Measurements from ENCODE around the gene PITPNC1.
"Not testable (repeated sequence)": the region's sequence is repeated elsewhere in the genome, so short reads cannot be mapped to it uniquely, and the experiment has no call there.

PITPNC1 gene

GRCh38 chr17:67393809-67394397 is 16.8 kb downstream of the PITPNC1 start:
- DNase-seq (ENCODE audit: extremely low read depth in 1 of 2, low read depth in 1 of 2) = no peak

- DNase-seq (ENCODE audit: extremely low read depth in 1 of 2, low read depth in 1 of 2) = no peak
Measured at GRCh38 chr17:67399676-67400075, 22.6 kb downstream of the PITPNC1 start.

DNA sequence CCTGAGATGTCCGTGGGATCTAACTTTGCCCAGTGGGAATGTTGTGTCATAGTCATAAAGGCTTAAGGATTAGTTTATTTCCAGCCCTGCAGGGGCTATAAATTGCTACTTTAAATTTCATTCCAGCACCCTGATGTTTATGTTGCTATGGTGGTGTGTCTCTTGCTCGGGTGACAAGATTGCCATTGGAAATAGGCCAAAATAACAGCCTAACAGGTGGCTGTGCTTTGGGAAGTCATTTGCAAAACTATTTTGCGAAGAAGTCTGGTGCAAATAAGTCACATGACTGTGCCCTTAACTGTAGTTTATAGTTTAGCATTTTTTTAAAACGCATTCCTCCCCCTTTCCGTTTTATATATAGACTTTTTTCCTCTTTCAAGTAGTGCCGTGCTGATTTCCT is 23.1 kb downstream of the PITPNC1 start:
- no peak for DNase-seq (ENCODE audit: extremely low read depth in 1 of 2, low read depth in 1 of 2)

DNA sequence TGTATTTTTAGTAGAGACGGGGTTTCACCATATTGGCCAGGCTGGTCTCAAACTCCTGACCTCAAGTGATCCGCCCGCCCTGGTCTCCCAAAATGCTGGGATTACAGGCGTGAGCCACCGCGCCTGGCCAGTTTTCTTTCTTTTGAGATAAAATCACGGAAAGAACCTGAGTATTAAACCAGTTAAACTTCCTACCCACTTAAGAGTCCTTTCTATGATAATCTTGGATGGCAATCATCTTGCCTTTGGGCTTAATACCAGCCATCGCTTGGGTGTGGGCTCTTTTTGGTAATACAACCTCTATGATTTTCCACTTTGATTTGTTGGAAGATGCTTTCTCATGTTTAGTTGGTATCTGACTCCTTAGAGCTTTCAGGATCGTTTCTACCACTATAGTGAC is 24.0 kb downstream of the PITPNC1 start:
- no peak for DNase-seq (ENCODE audit: extremely low read depth in 1 of 2, low read depth in 1 of 2)

- DNase-seq (ENCODE audit: extremely low read depth in 1 of 2, low read depth in 1 of 2) = no peak
Measured at GRCh38 chr17:67401598-67402504, 24.8 kb downstream of the PITPNC1 start.

- DNase-seq (ENCODE audit: extremely low read depth in 1 of 2, low read depth in 1 of 2) = no peak
Measured at GRCh38 chr17:67403065-67403464, 26.0 kb downstream of the PITPNC1 start.

- no peak for DNase-seq (ENCODE audit: extremely low read depth in 1 of 2, low read depth in 1 of 2)
Measured at GRCh38 chr17:67403483-67403882, 26.4 kb downstream of the PITPNC1 start.

- DNase-seq (ENCODE audit: extremely low read depth in 1 of 2, low read depth in 1 of 2) = not testable (repeated sequence)
Measured at GRCh38 chr17:67408455-67408830, 31.4 kb downstream of the PITPNC1 start.

GRCh38 chr17:67411397-67411796 is 34.3 kb downstream of the PITPNC1 start:
- DNase-seq (ENCODE audit: extremely low read depth in 1 of 2, low read depth in 1 of 2) = no peak

DNA sequence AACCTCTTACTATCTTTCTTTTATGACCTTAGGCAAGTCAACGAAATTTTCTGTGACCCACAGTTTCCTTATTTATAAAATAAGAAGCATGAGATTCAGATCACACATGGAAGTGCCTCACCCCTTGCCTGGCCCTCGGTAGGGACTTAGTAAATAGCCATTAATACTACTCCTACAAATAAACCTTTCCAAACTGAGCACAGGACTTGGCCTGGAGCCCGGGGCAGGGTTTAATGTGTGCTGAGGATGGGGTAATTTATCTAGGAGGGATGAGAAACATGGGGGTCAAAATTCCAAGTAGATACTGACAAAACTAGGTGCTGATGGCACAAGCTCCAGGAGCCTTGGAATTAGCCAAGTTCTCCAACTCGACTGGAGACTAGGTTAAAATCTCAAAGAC is 35.0 kb downstream of the PITPNC1 start:
- no peak for DNase-seq (ENCODE audit: extremely low read depth in 1 of 2, low read depth in 1 of 2)

DNA sequence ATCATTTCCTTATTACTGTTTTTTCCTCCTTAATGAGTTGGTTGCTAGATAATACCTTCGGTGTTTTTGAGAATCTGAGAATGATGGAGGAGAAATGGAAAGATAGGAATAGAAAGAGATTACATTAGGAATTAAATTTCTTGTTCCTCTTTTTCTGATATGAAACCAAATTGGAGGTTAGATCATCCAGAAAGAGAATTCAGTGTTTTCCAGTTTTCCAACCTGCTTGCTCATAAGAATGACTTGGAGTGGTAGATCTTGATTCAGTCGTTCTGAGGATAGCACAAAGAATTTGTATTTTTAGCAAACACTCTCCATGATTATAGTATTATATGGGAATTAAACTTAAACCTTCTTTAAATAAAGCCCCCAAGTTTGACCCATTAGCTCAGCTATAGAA is 35.9 kb downstream of the PITPNC1 start:
- DNase-seq (ENCODE audit: extremely low read depth in 1 of 2, low read depth in 1 of 2) = no peak

DNA sequence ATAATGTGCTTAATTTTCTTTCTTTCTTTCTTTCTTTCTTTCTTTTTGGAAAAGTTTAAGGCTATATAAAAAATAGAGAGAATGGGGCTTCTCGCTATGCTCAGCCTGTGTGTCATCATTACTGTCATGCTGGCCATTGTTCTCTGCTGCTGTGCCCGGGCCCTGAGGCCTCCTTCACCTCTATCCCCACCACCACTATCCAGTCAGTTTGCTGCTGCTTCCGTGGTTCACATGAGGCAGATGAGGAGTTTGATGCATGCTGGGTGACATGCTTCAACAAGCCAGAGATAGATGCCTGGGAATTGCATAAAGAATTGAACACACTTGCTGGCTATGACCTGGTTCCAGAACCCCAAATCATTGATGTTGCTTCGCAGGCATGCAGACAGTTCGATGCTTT is 36.3 kb downstream of the PITPNC1 start:
- DNase-seq (ENCODE audit: extremely low read depth in 1 of 2, low read depth in 1 of 2) = no peak

DNA sequence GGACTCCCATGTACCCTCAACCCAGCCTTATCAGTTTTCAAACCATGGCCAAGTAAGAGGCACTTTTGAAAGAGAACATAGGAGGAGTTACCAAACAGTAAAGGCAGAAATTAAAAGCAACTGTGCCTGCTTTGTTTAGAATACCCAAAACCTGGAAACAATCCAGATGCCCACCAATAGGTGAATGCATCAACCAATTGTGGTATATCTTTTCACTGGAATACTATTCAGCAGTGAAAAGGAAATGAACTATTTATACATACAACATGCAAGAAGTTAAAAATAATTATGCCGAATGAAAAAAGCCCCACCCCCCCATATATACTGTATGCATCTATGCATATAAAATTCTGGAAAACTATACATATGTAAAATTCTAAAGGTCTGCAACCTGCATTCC is 37.0 kb downstream of the PITPNC1 start:
- DNase-seq (ENCODE audit: extremely low read depth in 1 of 2, low read depth in 1 of 2) = no peak

- DNase-seq (ENCODE audit: extremely low read depth in 1 of 2, low read depth in 1 of 2) = no peak
Measured at GRCh38 chr17:67414559-67414958, 37.5 kb downstream of the PITPNC1 start.

DNA sequence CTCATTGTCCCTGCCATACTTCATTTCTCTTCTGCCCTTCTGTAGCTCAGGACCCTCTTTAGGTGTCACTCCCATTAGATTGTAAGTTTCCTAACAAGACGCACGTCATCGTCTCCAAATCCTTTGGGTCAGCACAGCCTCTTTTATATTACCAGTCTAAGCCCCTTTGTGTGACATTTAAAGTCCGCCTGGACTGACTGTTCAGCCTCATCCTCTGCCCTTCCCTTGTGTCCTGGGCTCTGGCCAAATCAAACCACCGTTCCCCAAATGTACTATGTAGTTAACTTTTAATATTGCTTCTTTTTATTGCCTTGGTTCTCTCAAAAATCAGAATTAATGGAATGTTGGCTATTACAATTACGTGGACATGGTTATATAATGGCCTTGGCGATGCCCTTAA is 38.2 kb downstream of the PITPNC1 start:
- no peak for DNase-seq (ENCODE audit: extremely low read depth in 1 of 2, low read depth in 1 of 2)

DNA sequence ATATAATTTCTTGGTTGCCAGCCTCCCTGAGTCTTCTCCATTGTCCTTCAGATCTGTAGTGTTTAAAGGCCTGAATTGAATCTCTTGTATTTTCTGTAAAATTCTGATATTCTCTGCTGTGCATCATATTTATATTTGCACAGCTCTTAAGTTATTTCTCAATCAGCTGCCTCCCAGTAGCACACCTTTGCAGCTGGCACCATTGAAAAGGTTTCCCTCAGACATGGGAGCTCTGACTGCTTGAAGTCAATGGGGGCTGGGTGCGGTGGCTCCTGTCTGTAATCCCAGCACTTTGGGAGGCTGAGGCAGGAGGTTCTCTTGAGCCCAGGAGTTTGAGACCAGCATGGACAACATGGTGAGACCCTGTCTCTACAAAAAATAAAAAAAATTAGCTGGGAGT is 40.4 kb downstream of the PITPNC1 start:
- no peak for DNase-seq (ENCODE audit: extremely low read depth in 1 of 2, low read depth in 1 of 2)

GRCh38 chr17:67420994-67421393 is 43.9 kb downstream of the PITPNC1 start:
- DNase-seq (ENCODE audit: extremely low read depth in 1 of 2, low read depth in 1 of 2) = no peak

GRCh38 chr17:67421869-67422273 is 44.8 kb downstream of the PITPNC1 start:
- no peak for DNase-seq (ENCODE audit: extremely low read depth in 1 of 2, low read depth in 1 of 2)

DNA sequence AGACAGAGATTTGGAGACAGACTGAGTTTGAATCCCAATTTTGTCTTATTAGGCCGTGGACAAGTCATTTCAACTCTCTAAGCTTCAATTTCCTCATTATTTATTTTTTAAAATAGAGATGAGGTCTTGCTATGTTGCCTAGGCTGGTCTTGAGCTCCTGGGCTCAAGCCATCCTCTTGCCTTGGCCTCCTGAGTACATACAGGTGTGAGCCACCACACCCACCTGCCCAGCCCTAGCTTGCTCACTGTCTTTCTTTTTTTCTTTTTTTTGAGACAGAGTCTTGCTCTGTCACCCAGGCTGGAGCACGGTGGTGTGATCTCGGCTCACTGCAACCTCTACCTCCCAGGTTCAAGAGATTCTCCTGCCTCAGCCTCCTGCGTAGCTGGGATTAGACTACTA is 45.2 kb downstream of the PITPNC1 start:
- not testable (repeated sequence) for DNase-seq (ENCODE audit: extremely low read depth in 1 of 2, low read depth in 1 of 2)

DNA sequence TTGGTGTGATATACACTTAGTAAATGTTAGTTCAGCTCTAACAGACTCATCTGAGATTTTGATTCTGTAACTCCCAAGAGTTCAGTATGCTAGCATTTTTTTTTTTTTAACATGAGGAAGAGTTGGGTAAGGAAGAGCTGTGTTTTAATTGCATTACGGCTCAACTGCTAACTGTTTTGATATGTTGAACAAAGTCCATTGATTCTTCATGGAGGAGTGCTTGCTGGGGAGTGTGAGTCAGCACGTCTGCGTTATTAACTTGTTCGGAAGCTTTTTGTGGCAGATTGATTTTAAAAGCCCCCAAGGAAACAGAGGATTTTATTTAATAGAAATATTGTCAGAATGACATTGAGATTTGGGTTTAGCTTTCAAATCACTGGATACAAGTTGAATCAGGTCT is 45.8 kb downstream of the PITPNC1 start:
- no peak for DNase-seq (ENCODE audit: extremely low read depth in 1 of 2, low read depth in 1 of 2)

DNA sequence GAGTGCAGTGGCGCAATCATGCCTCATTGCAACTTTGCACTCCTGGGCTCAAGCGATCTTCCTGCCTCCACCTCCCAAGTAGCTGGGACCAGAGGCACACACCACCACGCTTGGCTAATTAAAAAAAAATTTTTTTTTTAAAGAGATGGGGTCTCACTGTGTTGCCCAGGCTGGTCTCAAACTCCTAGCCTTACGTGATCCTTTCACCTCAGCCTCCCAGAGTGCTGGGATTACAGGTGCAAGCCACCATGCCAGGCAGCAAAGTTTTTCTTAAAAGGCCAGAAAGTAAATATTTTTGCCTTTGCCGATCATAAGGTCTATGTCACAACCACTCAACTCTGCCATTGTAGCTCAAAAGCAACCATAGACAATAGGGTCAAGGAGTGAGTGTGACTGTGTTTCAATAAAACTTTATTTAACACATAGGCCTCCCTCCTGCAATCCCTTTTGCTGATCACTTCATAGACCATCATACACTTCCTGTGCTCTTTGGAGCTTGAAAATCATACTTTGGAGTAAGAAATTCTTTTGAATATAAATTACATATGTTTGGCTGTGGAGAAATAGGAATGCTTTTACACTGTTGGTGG is 48.6 kb downstream of the PITPNC1 start:
- no peak for DNase-seq (ENCODE audit: extremely low read depth in 1 of 2, low read depth in 1 of 2)

- no peak for DNase-seq (ENCODE audit: extremely low read depth in 1 of 2, low read depth in 1 of 2)
Measured at GRCh38 chr17:67427424-67427823, 50.3 kb downstream of the PITPNC1 start.
